GM23248 (cell line): ENCODE measurements around the gene WWOX.

Experiments used
- EZH2 ChIP-seq: fragments of 200-600 bp; sonication (generic); IDR thresholded peaks from 2 replicates; pipeline ENCODE4 v1.6.1; 2018; ENCODE audit warnings: antibody characterized with exemption, mild to moderate bottlenecking; ENCODE audit not compliant: insufficient read depth, poor library complexity, severe bottlenecking
- EZH2phosphoT487 ChIP-seq: fragments of 200-600 bp; sonication (generic); IDR thresholded peaks from 2 replicates; pipeline ENCODE4 v1.6.1; 2018; ENCODE audit warnings: antibody characterized with exemption, moderate library complexity, mild to moderate bottlenecking, low read depth; ENCODE audit not compliant: insufficient read depth

GRCh38 chr16:78906135-78906534, 806.7 kb downstream of the WWOX start:
- TF ChIP-seq EZH2 (no peak), EZH2phosphoT487 (no peak)
